ENCODE results near the gene CERS2.

The CERS2 gene

GRCh38 chr1:150974580-150975478, at the start of gene CERS2:
TSS of gene CERS2 (minus strand) at chr1:150974835. CDS start at chr1:150969090, 5,745 bp downstream.
- peaks cover 78% of the 10 kb centered on the region for H3K4me1 Mint-ChIP-seq
- H3K4me3 Mint-ChIP-seq = peak within 1 kb of the TSS; percentile 90
- DNase-seq = peak; percentile 72
- ATAC-seq = peak; percentile 34
- H3K27me3 Mint-ChIP-seq = no peaks in the 10 kb centered on the region
- peaks cover 15% of the 10 kb centered on the region for H3K36me3 Mint-ChIP-seq (ENCODE audit: low read depth)
- H3K9me3 Mint-ChIP-seq = no peaks in the 10 kb centered on the region
- peak within 1 kb of the TSS; percentile 90 for H3K27ac Mint-ChIP-seq

GRCh38 chr1:151013518-151013917, 38.9 kb upstream of the CERS2 start:
- ATAC-seq = no peak
- H3K27ac Mint-ChIP-seq = no peak overlapping the region
- peaks cover 5% of the 10 kb centered on the region for H3K36me3 Mint-ChIP-seq (ENCODE audit: low read depth)
- H3K27me3 Mint-ChIP-seq = no peaks in the 10 kb centered on the region
- no peak for DNase-seq
- H3K9me3 Mint-ChIP-seq = no peaks in the 10 kb centered on the region
- peaks cover 34% of the 10 kb centered on the region for H3K4me1 Mint-ChIP-seq
- H3K4me3 Mint-ChIP-seq = no peak overlapping the region

- H3K9me3 Mint-ChIP-seq = no peaks in the 10 kb centered on the region
- H3K4me3 Mint-ChIP-seq = no peak overlapping the region
- ATAC-seq (no peak), DNase-seq (no peak)
- H3K4me1 Mint-ChIP-seq = peaks cover 38% of the 10 kb centered on the region
- H3K27ac Mint-ChIP-seq = no peak overlapping the region
- no peaks in the 10 kb centered on the region for H3K27me3 Mint-ChIP-seq
- H3K36me3 Mint-ChIP-seq (ENCODE audit: low read depth) = no peaks in the 10 kb centered on the region
These were observed 38.2 kb upstream of the CERS2 start for GRCh38 chr1:151012684-151013471.

GRCh38 chr1:151011154-151011850, 36.7 kb upstream of the CERS2 start:
- Mint-ChIP-seq H3K36me3 (ENCODE audit: low read depth) (no peaks in the 10 kb centered on the region), H3K9me3 (no peaks in the 10 kb centered on the region), H3K27me3 (no peaks in the 10 kb centered on the region), H3K4me1 (peaks cover 54% of the 10 kb centered on the region), H3K4me3 (no peak overlapping the region), H3K27ac (peak overlapping the region; percentile 20)
- no peak for ATAC-seq
- DNase-seq = no peak

GRCh38 chr1:151010346-151010726, 35.7 kb upstream of the CERS2 start:
- no peak for DNase-seq
- Mint-ChIP-seq H3K36me3 (ENCODE audit: low read depth) (no peaks in the 10 kb centered on the region), H3K9me3 (no peaks in the 10 kb centered on the region), H3K27me3 (no peaks in the 10 kb centered on the region), H3K4me1 (peaks cover 64% of the 10 kb centered on the region), H3K27ac (no peak overlapping the region), H3K4me3 (peak overlapping the region; percentile 14)
- no peak for ATAC-seq

GRCh38 chr1:151009674-151010345, 35.2 kb upstream of the CERS2 start:
- no peak for ATAC-seq
- H3K27ac Mint-ChIP-seq = peak overlapping the region; percentile 97
- peaks cover 67% of the 10 kb centered on the region for H3K4me1 Mint-ChIP-seq
- no peaks in the 10 kb centered on the region for H3K27me3 Mint-ChIP-seq
- peak overlapping the region; percentile 99 for H3K4me3 Mint-ChIP-seq
- no peaks in the 10 kb centered on the region for H3K9me3 Mint-ChIP-seq
- DNase-seq = no peak
- no peaks in the 10 kb centered on the region for H3K36me3 Mint-ChIP-seq (ENCODE audit: low read depth)

- no peak for DNase-seq
- no peaks in the 10 kb centered on the region for H3K27me3 Mint-ChIP-seq
- ATAC-seq = no peak
- no peaks in the 10 kb centered on the region for H3K36me3 Mint-ChIP-seq (ENCODE audit: low read depth)
- peaks cover 72% of the 10 kb centered on the region for H3K4me1 Mint-ChIP-seq
- peak overlapping the region; percentile 99 for H3K4me3 Mint-ChIP-seq
- peak overlapping the region; percentile 97 for H3K27ac Mint-ChIP-seq
- H3K9me3 Mint-ChIP-seq = no peaks in the 10 kb centered on the region
These were observed 34.6 kb upstream of the CERS2 start for GRCh38 chr1:151009206-151009587.

- ATAC-seq = peak; percentile 81
- DNase-seq = peak; percentile 99
These were observed 33.9 kb upstream of the CERS2 start, which contains the start of gene PRUNE1 for GRCh38 chr1:151008244-151009205. TSS of gene PRUNE1 (plus strand) at chr1:151008449. CDS start at chr1:151008633, 184 bp downstream.

GRCh38 chr1:151007853-151008243, 33.2 kb upstream of the CERS2 start:
- ATAC-seq = no peak
- peaks cover 85% of the 10 kb centered on the region for H3K4me1 Mint-ChIP-seq

More at GRCh38 chr1:151008244-151009205, 33.9 kb upstream of the CERS2 start, which contains the start of gene PRUNE1:
- H3K27ac Mint-ChIP-seq = peak within 1 kb of the TSS; percentile 97
- H3K9me3 Mint-ChIP-seq = no peaks in the 10 kb centered on the region
- H3K4me1 Mint-ChIP-seq = peaks cover 79% of the 10 kb centered on the region
- no peaks in the 10 kb centered on the region for H3K27me3 Mint-ChIP-seq
- H3K36me3 Mint-ChIP-seq (ENCODE audit: low read depth) = no peaks in the 10 kb centered on the region
- peak within 1 kb of the TSS; percentile 99 for H3K4me3 Mint-ChIP-seq

GRCh38 chr1:151006327-151007052, 31.9 kb upstream of the CERS2 start, which contains the start of gene MINDY1:
TSS of gene MINDY1 (minus strand) at chr1:151006902. CDS start at chr1:151002617, 4,285 bp downstream.
- DNase-seq (peak; percentile 50), ATAC-seq (peak; percentile 48)
- no peaks in the 10 kb centered on the region for H3K9me3 Mint-ChIP-seq
- H3K27me3 Mint-ChIP-seq = no peaks in the 10 kb centered on the region
- peaks cover 4% of the 10 kb centered on the region for H3K36me3 Mint-ChIP-seq (ENCODE audit: low read depth)
- H3K27ac Mint-ChIP-seq = peak within 1 kb of the TSS; percentile 97
- H3K4me3 Mint-ChIP-seq = peak within 1 kb of the TSS; percentile 99
- H3K4me1 Mint-ChIP-seq = peaks cover 92% of the 10 kb centered on the region

More at GRCh38 chr1:151007853-151008243, 33.2 kb upstream of the CERS2 start:
- H3K4me3 Mint-ChIP-seq = peak overlapping the region; percentile 99
- no peak for DNase-seq
- no peaks in the 10 kb centered on the region for H3K36me3 Mint-ChIP-seq (ENCODE audit: low read depth)
- peak overlapping the region; percentile 97 for H3K27ac Mint-ChIP-seq
- no peaks in the 10 kb centered on the region for H3K27me3 Mint-ChIP-seq
- H3K9me3 Mint-ChIP-seq = no peaks in the 10 kb centered on the region

- Mint-ChIP-seq H3K36me3 (ENCODE audit: low read depth) (peaks cover 4% of the 10 kb centered on the region), H3K4me1 (peaks cover 88% of the 10 kb centered on the region), H3K27me3 (no peaks in the 10 kb centered on the region), H3K9me3 (no peaks in the 10 kb centered on the region), H3K4me3 (peak overlapping the region; percentile 99), H3K27ac (peak overlapping the region; percentile 97)
- no peak for DNase-seq
- ATAC-seq = no peak
These were observed 31.2 kb upstream of the CERS2 start for GRCh38 chr1:151005729-151006319.

GRCh38 chr1:151003180-151003579, 28.5 kb upstream of the CERS2 start:
- Mint-ChIP-seq H3K4me3 (peak overlapping the region; percentile 53), H3K9me3 (no peaks in the 10 kb centered on the region), H3K4me1 (peaks cover 81% of the 10 kb centered on the region), H3K27me3 (no peaks in the 10 kb centered on the region), H3K27ac (peak overlapping the region; percentile 42), H3K36me3 (ENCODE audit: low read depth) (peaks cover 10% of the 10 kb centered on the region)
- DNase-seq (no peak), ATAC-seq (no peak)

All from activated naive CD8-positive, alpha-beta T cell treated with anti-CD3 and anti-CD28 coated beads, Interleukin-2, amount 50 U/mL, for 24 hours (primary cell).